ENCODE results near the gene AGBL5. TPM values are rescaled to one million over a fixed set of nuclear protein-coding genes. Genes with fewer than 3 reads are reported as not detected.
A peak's percentile ranks its signal among the peaks of the same experiment; 100 is the strongest.

Gene AGBL5
- total and polyA plus RNA-seq, 2 of the 13 experiments (the other 11 are each of a cell fraction or from before 2014, with no cell fraction given) = 55.9 to 73.3 TPM

- TF ChIP-seq HOMEZ (CRISPR knock-in tag; IDR thresholded peaks at IDR 0.05; ENCODE audit: low read depth) (0 out of 2 replicates have a peak, but pooled peaks have one; percentile 79), MXD4 (CRISPR knock-in tag; IDR thresholded peaks at IDR 0.05) (peak; percentile 82), U2AF1 (optimal IDR thresholded peaks at IDR 0.05; ENCODE audit: low read depth, low read length) (no peak), BHLHE40 (IDR thresholded peaks at IDR 0.05; ENCODE audit: low read length) (no peak), IKZF5 (CRISPR knock-in tag; IDR thresholded peaks at IDR 0.05) (peak; percentile 94), MED1 (CRISPR knock-in tag; IDR thresholded peaks at IDR 0.05) (peak; percentile 55; the same call in 1 of the 2 replicates), ZNF75D (CRISPR knock-in tag; IDR thresholded peaks at IDR 0.05; ENCODE audit: borderline replicate concordance) (peak; percentile 87; the same call in 1 of the 2 replicates), POGZ (CRISPR knock-in tag; IDR thresholded peaks at IDR 0.05) (no peak), DZIP1 (CRISPR knock-in tag; IDR thresholded peaks at IDR 0.05) (peak; percentile 89), KLF9 (CRISPR knock-in tag; IDR thresholded peaks at IDR 0.05; ENCODE audit: low read depth) (no peak; the same call in 1 of the 2 replicates), RBM39 (IDR thresholded peaks at IDR 0.05; ENCODE audit: low read depth, low read length, poor library complexity, severe bottlenecking) (no peak), FOXP4 (CRISPR knock-in tag; IDR thresholded peaks at IDR 0.05) (peak; percentile 78), ZNF839 (CRISPR knock-in tag; IDR thresholded peaks at IDR 0.05; ENCODE audit: borderline replicate concordance) (peak; percentile 78; the same call in 1 of the 2 replicates), ZNF138 (CRISPR knock-in tag; IDR thresholded peaks at IDR 0.05; ENCODE audit: low read depth) (peak; percentile 97), SOX6 (IDR thresholded peaks at IDR 0.05) (no peak), SOX6 (CRISPR knock-in tag; IDR thresholded peaks at IDR 0.05) (peak; percentile 55), CENPBD1 (CRISPR knock-in tag; IDR thresholded peaks at IDR 0.05; ENCODE audit: borderline replicate concordance, low read depth) (no peak), ZNF83 (CRISPR knock-in tag; IDR thresholded peaks at IDR 0.05; ENCODE audit: borderline replicate concordance) (no peak; the same call in 1 of the 2 replicates), ZBTB38 (CRISPR knock-in tag; IDR thresholded peaks at IDR 0.05) (peak; percentile 77; the same call in 1 of the 2 replicates)
These were observed at the start of gene AGBL5 (continued) for GRCh38 chr2:27050996-27051901.

All from HepG2 (cell line).